GM12891 (cell line): ENCODE measurements around the gene BLOC1S3.

Experiments
- DNase-seq: peaks from one replicate; pipeline ENCODE4 v3.0.0; 2011; ENCODE audit warnings: low spot score; ENCODE audit not compliant: insufficient read length
- FAIRE-seq: peaks from 2 replicates; lab custom pipeline; 2011; peaks lifted over from hg19 to GRCh38; lab: Jason Lieb, UNC
- PAX5 ChIP-seq: IDR thresholded peaks from 2 replicates; pipeline ENCODE4 v1.6.1; 2011; ENCODE audit warnings: low read length, moderate library complexity, mild to moderate bottlenecking; ENCODE audit not compliant: insufficient read depth, severe bottlenecking
- POLR2A ChIP-seq: IDR thresholded peaks from 2 replicates; pipeline ENCODE4 v1.6.1; 2011; ENCODE audit warnings: low read depth, low read length, control low read depth
- POLR2AphosphoS5 ChIP-seq: IDR thresholded peaks from 2 replicates; pipeline ENCODE4 v1.6.1; 2011; ENCODE audit warnings: low read depth, low read length, control low read depth
- POU2F2 ChIP-seq: IDR thresholded peaks from 2 replicates; pipeline ENCODE4 v1.6.1; 2011; ENCODE audit warnings: low read depth, mild to moderate bottlenecking, control low read depth, low read length, moderate library complexity
- SPI1 ChIP-seq: IDR thresholded peaks from 2 replicates; pipeline ENCODE4 v1.6.1; 2011; ENCODE audit warnings: low read depth, low read length, control low read depth
- TAF1 ChIP-seq: IDR thresholded peaks from 2 replicates; pipeline ENCODE4 v1.6.1; 2011; ENCODE audit warnings: low read depth, low read length, control low read depth

The BLOC1S3 gene

DNA sequence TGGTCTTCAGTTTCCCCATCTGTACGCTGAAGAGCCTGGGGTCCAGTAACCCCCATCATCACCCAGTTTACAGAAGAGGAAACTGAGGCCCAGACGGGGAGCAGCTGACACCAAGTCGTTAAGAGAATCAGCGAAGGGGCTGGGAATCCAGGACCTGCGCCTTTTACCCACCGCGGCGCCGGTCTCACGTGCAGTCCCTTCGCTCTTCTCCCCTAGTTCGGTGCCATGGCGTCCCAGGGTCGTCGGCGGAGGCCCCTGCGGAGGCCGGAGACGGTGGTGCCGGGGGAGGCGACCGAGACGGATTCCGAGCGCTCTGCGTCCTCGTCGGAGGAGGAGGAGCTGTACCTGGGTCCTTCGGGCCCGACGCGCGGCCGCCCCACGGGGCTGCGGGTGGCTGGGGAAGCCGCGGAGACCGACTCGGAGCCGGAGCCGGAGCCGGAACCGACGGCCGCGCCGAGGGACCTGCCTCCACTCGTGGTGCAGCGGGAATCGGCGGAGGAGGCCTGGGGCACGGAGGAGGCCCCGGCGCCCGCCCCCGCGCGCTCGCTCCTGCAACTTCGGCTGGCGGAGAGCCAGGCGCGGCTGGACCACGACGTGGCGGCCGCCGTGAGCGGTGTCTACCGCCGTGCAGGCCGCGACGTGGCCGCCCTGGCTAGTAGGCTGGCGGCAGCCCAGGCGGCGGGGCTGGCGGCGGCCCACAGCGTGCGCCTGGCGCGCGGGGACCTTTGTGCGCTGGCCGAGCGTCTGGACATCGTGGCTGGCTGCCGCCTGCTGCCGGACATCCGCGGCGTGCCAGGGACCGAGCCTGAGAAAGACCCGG lies 698 bp downstream of the BLOC1S3 start:
- TF ChIP-seq POLR2A (no peak), TAF1 (no peak), POLR2AphosphoS5 (no peak), PAX5 (no peak), POU2F2 (no peak), SPI1 (no peak)
- DNase-seq: no peak
- peak; percentile 66 for FAIRE-seq

- no peak for TF ChIP-seq POLR2AphosphoS5
- FAIRE-seq: no peak
- DNase-seq: no peak
These were observed 1.3 kb downstream of the BLOC1S3 start for GRCh38 chr19:45179892-45180370.

DNA sequence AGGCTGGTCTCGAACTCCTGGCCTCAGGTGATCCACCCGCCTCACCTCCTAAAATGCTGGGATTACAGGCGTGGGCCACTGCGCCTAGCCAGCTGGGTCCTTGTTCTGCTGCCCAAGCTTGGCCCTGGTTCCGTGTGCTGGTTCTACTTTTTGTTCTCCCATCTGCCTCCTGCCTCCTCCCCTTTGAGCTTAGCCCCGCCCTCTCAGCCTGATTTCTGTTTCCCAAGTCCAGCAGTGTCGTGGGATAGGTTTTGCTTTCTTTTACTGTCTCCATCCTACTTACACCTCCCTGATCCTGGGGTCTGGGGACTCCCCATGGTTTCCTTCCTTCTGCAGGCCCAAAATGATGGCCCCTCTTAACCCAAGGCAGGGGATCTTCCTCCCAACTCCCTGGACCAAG lies 2.4 kb downstream of the BLOC1S3 start:
- FAIRE-seq (no peak), DNase-seq (no peak)
- TF ChIP-seq SPI1 (no peak), TAF1 (no peak), POLR2A (no peak), PAX5 (no peak), POU2F2 (no peak), POLR2AphosphoS5 (no peak)

- TF ChIP-seq POLR2A: no peak
- no peak for TF ChIP-seq TAF1
- no peak for TF ChIP-seq POU2F2
- TF ChIP-seq PAX5: no peak
- no peak for TF ChIP-seq SPI1
- no peak for TF ChIP-seq POLR2AphosphoS5
- DNase-seq (no peak), FAIRE-seq (no peak)
These were observed 4.2 kb downstream of the BLOC1S3 start for GRCh38 chr19:45182758-45183157.

DNA sequence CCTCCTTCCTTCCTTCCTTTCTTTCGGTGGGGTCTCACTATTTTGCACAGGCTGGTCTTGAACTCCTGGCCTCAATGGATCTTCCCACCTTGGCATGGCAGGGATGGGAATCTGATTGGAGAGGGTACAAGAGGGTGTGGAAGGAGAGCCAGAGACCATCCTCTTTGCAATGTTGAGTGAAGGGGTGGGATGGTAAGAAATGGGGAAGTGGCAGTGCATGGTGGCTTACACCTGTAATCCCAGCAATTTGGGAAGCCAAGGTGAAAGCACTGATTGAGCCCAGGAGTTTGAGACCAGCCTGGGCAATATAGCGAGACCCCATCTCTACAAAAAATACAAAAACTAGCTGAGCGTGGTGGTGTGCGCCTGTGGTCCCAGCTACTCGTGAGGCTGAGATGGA lies 5.5 kb downstream of the BLOC1S3 start:
- DNase-seq (no peak), FAIRE-seq (no peak)
- TF ChIP-seq POLR2A (no peak), SPI1 (peak; percentile 63), POLR2AphosphoS5 (no peak), POU2F2 (no peak), PAX5 (no peak)

GRCh38 chr19:45186509-45187334 lies 8.1 kb downstream of the BLOC1S3 start:
- TF ChIP-seq PAX5 (no peak), POLR2A (no peak), SPI1 (no peak), POU2F2 (no peak), TAF1 (no peak), POLR2AphosphoS5 (no peak)
- DNase-seq (no peak), FAIRE-seq (no peak)

DNA sequence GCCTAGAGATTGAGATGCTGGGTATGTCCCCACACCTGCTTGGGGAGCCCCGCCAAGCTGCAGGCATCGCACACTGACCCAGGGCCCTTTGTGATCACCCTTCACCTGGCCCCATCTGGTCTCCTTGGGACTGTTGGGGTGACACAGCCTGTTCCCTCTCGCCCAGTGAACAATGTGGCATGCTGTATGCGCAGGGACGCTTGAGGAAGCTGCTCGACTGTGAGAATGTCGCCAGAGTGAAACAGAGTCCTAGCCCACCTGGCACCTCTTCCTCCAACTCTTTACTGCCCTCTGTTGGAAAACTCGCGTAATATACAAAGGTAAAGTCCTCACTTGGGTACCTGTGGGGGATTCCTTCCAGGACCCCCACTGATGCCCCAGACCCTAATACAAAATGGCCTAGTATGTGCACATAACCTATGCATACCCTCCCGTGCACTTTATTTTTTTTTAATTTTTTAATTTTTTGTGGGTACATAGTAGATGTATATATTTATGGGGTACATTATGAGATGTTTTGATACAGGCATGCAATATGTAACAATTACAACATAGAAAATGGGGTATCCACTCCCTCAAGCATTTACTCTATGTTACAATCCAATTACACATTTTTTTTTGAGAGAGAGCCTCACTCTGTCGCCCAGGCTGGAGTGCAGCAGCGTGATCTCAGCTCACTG lies 9.0 kb downstream of the BLOC1S3 start:
- no peak for DNase-seq
- no peak for TF ChIP-seq PAX5
- no peak for TF ChIP-seq SPI1
- no peak for TF ChIP-seq POLR2A
- TF ChIP-seq POU2F2: no peak
- TF ChIP-seq TAF1: no peak
- no peak for TF ChIP-seq POLR2AphosphoS5
- peak; percentile 84 for FAIRE-seq

DNA sequence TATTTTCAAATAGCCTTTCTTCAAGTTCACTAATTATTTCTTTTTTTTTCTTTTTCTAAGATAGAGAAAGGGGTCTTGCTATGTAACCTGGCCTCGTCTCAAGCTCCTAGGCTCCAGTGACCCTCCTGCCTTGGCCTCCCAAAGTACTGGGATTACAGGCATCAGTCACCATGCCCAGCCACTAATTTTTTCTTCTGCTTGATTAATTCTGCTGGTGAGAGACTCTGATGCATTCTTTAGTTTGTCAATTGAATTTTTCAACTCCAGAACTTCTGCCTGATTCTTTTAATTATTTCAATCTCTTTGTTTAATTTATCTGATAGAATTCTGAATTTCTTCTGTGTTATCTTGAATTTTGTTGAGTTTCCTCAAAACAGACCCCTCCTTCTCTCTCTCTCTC lies 11.4 kb downstream of the BLOC1S3 start:
- no peak for FAIRE-seq
- TF ChIP-seq TAF1 (no peak), SPI1 (no peak), POLR2A (no peak), POLR2AphosphoS5 (no peak), POU2F2 (no peak), PAX5 (no peak)
- DNase-seq: no peak

- FAIRE-seq (no peak), DNase-seq (no peak)
- TF ChIP-seq POLR2A (no peak), PAX5 (no peak), POLR2AphosphoS5 (no peak), TAF1 (no peak), POU2F2 (no peak), SPI1 (no peak)
These were observed 12.8 kb downstream of the BLOC1S3 start for GRCh38 chr19:45191375-45191774.

GRCh38 chr19:45195764-45196163 lies 17.2 kb downstream of the BLOC1S3 start:
- TF ChIP-seq POU2F2 (no peak), PAX5 (no peak), POLR2A (no peak), SPI1 (no peak), POLR2AphosphoS5 (no peak)
- DNase-seq (no peak), FAIRE-seq (no peak)

DNA sequence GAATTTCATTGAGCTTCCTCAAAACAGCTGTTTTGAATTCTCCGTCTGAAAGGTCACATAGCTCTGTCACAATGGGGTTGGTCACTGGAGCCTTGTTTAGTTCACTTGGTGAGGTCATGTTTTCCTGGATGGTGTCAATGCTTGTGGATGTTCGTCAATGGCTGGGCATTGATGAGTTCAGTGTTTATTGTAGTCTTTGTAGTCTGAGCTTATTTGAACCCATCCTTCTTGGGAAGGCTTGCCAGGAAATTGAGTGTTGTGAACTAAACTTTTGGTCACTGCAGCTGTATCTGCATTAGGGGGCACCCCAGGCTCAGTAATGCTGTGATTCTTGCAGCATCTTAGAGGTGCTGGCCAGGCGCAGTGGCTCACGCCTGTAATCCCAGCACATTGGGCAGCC lies 22.0 kb downstream of the BLOC1S3 start:
- FAIRE-seq (no peak), DNase-seq (no peak)
- no peak for TF ChIP-seq SPI1
- no peak for TF ChIP-seq PAX5
- TF ChIP-seq POLR2AphosphoS5: no peak
- no peak for TF ChIP-seq POU2F2
- no peak for TF ChIP-seq POLR2A
